ENCODE results near the gene AP3D1.
"Not testable (repeated sequence)": the region's sequence is repeated elsewhere in the genome, so short reads cannot be mapped to it uniquely, and the experiment has no call there.

The AP3D1 gene

GRCh38 chr19:2151339-2152229 is at the start of gene AP3D1:
AP3D1 (minus strand) TSS chr19:2151566; CDS start chr19:2151334, 232 bp downstream.
- peak; percentile 100 for DNase-seq (ENCODE audit: low read depth)

GRCh38 chr19:2200624-2201294 is 49.4 kb upstream of the AP3D1 start:
- DNase-seq (ENCODE audit: low read depth) = not testable (repeated sequence)

DNA sequence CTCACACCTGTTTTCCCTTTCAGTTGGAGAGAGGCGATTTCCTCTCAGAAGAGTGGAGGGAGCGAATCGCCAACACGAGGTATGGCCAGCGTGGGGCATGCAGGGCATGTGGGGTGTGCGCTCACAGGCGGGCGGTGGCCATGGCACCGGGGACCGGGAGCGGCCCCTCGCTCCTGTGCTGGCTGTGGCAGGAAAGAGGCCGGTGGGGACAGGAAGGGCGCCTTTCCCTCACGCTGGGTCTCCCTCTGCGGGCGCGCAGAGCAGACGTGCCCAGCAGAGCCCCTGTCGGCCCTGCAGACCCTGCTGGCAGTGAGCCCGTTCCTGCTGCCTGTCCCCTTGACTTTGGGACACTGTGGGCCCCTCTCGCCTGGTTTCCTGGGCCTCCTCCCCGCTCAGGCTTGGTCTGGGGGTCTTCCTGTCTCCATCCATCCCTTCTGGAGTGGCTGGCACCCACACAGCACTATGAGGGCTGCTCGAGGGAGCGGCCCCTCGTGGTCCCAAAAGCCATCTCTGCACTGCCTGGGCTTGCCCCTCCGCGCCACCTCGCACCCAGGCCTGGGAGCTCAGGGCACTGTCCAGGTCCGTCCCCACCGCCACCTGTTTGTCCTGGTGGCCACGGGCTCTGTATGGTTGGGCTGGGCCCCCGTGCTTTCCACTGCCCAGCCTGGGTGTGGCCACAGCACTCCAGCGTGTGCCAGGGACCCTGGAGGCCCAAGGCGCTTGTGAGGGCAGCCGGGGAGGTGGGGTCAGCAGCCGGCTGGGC is 48.7 kb upstream of the AP3D1 start:
- DNase-seq (ENCODE audit: low read depth) = no peak

- no peak for DNase-seq (ENCODE audit: low read depth)
These were observed 47.8 kb upstream of the AP3D1 start for GRCh38 chr19:2199215-2199614.

DNA sequence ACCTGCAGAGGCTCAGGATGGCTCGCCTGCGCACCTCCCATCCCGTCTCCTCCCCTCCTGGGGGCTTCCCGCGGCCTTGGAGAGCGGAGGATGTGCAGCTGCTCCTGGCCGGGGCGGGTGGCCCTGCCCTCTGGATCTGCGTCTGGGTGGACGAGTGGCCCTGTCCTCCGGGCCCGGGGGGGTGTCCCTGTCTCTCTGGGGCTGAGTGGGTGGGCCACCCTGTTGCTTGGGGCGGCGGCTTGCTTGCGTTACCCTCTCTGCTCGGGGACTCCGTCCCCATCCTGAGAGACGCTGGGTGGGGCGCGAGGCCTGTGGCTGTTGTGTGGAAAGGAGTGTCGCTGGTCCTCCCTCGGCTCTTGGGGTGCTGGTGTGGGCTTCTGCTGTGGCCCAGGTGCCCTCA is 47.0 kb upstream of the AP3D1 start:
- DNase-seq (ENCODE audit: low read depth) = no peak

DNA sequence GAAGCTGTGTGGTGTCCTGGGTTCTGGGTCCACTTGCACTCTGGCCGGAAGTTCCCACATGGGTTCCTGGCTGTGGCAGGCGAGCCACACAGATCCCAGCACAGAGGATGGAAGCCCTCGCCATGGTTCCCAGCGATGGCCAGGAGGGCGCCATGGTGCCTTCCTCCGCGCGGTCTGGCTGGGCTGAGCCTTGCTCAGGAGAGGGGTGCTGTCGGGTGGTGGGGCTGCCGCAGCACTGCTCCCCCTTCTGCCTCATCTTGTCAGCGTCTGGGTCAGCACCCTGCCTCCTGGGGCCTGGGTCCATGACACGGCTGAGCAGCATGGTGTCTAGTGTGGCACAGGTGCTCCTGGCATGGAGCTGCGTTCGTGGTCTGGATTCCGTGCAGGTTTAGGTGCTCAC is 45.9 kb upstream of the AP3D1 start:
- DNase-seq (ENCODE audit: low read depth) = no peak

- DNase-seq (ENCODE audit: low read depth) = no peak
These were observed 44.5 kb upstream of the AP3D1 start for GRCh38 chr19:2195914-2196313.

- no peak for DNase-seq (ENCODE audit: low read depth)
These were observed 44.0 kb upstream of the AP3D1 start for GRCh38 chr19:2195361-2195760.

- DNase-seq (ENCODE audit: low read depth) = no peak
These were observed 43.2 kb upstream of the AP3D1 start for GRCh38 chr19:2194513-2195078.

- no peak for DNase-seq (ENCODE audit: low read depth)
These were observed 42.4 kb upstream of the AP3D1 start for GRCh38 chr19:2193807-2194206.

DNA sequence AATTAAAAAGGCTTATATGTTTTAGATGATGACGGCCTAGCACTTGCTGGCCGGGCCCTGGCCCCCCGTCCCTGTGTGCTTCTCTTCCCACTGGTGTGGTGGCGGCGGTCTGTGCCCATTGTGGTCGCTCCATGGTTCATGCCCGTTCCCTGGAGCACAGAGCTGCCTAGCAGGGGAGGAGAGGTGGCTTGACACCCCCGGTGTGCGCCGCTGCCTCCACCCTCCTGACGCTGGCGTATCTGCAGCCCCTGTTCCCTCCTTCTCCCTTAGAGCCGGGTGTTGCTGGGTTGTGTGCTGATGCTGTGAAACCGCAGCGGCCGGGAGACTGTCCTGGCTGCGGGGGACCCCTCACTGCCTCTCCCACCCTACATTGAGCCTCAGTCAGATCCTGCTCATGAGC is 41.5 kb upstream of the AP3D1 start:
- no peak for DNase-seq (ENCODE audit: low read depth)

GRCh38 chr19:2191456-2192310 is 40.3 kb upstream of the AP3D1 start:
- no peak for DNase-seq (ENCODE audit: low read depth)

DNA sequence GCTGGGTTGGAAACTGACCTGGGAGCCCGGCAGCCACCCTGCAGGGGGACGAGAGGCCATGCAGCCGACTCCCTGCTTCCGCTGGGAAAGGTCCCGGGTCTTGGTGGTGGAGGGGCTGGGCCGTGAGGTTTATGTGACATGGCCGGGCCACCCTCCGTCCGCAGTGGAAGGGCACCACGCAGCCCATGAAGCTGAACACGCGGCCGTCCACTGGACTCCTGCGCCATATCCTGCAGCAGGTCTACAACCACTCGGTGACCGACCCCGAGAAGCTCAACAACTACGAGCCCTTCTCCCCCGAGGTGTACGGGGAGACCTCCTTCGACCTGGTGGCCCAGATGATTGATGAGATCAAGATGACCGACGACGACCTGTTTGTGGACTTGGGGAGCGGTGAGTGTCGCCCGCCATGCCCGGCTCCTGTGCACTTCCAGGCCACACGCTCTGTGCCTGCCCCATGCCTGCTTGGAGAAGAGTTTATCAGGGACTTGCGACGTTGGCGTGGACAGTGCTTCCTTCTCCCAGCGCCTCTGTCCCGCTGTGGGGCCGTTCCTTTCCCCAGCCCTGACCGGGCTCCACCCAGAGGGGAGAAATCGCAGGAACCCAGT is 39.6 kb upstream of the AP3D1 start:
- DNase-seq (ENCODE audit: low read depth) = no peak

DNA sequence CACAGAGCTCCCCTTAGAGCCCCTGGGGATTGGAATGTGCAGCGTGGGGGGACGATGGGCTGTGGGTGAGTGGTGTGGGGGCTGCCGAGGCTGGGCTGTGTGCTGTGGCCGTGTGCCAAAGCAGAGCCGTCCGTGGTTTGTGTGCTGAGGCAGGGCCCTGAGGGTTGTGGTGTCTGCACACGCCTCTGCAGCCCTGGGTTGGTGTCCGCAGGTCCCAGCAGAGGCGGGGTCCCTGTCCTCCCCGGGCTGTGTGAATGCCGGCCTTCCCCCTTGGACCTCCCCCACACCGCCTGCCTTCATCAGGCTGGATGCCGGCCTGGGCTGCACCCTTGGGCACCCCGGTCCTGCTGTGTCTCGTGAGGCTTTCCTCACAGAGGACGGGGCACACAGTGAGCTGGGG is 38.5 kb upstream of the AP3D1 start:
- no peak for DNase-seq (ENCODE audit: low read depth)

DNA sequence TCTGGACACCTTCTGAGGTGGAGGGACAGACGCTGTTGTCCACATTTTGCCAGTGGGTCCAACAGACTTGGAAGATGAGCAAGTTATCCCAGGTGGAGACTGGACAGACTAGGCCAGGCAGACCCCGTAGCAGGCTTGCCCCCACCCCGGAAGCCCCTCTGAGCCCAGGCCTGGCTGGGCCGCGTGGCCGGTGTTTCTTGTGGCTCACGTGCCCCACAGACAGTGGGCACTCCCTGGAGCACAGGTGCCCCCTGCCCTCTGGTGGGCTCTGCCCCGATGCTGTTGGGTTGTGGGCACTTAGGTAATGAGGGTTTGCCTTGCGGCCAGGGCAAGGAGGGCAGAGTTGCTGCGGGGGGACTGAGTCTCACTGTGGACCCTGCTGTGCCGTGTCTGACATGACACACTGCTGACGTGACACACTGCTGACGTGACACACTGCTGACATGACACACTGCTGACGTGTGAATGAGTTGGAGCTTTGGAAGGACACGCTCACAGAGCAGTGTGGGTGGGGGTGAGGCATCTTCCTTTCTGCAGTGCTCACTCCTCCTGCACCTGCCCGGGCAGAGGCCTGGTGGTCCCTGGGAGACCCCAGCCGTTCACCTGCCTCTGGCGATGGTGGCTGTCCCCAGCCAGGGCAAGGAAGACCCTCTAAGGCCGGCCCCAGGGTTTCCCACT is 37.5 kb upstream of the AP3D1 start:
- no peak for DNase-seq (ENCODE audit: low read depth)

DNA sequence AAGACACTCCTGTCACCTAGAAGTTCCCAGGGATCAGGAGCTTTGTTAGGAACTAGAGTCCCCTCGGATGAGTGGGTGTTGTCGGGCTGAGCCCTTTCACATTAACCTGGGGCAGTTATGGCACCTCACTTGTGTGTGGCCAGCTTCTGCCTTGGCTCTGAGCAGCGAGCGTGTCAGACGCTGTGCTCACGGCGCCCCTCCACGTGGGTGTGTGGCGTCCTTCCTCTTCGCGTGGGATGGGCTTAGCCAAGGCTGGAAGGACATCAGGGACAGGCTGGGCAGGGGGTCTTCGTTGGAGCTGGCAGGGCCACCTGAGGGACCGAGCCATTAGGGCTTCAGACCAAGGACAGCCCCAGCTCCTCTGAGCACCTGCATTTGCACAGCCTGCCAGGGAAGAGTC is 35.8 kb upstream of the AP3D1 start:
- DNase-seq (ENCODE audit: low read depth) = no peak

GRCh38 chr19:2186071-2186846 is 34.9 kb upstream of the AP3D1 start:
- DNase-seq (ENCODE audit: low read depth) = peak; percentile 91

GRCh38 chr19:2185734-2186070 is 34.3 kb upstream of the AP3D1 start:
- DNase-seq (ENCODE audit: low read depth) = no peak

DNA sequence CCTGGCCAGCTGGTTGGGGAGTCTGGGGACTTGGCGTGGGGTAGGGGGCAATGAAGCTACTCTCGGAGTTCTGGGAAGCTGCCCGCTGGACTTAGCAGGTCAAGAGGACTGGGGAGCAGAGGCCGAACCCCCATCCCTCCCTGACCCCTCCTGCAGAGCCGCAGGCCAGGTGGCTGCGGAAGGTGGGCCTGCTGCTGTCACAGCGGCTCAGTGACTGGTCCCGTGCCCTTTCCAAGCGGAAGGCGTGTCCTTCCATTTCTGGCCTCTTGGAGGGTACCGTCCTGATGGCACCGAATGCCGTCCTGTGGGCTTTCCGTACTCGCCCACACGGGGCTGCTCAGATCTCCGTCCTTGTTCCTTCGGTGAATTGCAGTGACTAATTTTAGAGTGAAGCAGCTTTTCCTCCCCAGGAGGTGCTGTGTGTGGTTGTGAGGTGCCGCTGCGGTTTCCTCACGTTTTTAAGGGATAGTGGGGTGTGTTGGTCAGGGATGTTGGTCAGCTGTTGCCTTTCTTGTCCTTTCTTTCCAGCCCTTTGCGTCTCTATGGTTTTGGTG is 33.1 kb upstream of the AP3D1 start:
- no peak for DNase-seq (ENCODE audit: low read depth)

DNA sequence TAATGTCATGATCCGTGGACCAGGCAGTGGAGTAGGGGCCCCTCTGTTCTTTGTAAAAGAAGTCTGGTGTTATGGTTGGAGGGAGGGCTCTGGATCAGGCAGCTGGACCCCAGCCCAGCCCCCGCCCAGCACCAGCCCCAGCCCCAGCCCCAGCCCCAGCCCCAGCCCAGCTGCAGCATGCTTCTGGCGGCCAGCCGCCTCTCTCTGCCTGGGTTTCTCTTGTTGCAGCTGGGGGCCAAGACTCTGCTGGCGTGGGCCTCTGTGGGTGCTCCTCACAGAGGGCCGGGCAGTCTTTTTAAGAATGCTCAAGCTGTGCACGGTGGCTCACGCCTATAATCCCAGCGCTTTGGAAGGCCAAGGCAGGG is 30.2 kb upstream of the AP3D1 start:
- no peak for DNase-seq (ENCODE audit: low read depth)

Measured in iris pigment epithelial cell (primary cell).